PC-3 (cell line): ENCODE data around the gene FBXO34.

Source experiments
- CTCF ChIP-seq: fragments of 300-600 bp; sonication (generic); conservative IDR thresholded peaks from 2 replicates; pipeline ENCODE4 v1.5.1; 2017; ENCODE audit warnings: antibody characterized with exemption, low read depth, mild to moderate bottlenecking, low read length
- EZH2 ChIP-seq: fragments of 300-600 bp; sonication (generic); IDR thresholded peaks from one replicate; pipeline ENCODE4 v1.6.1; 2017; ENCODE audit warnings: antibody characterized with exemption, mild to moderate bottlenecking, low read length; ENCODE audit not compliant: unreplicated experiment
- EZH2phosphoT487 ChIP-seq: fragments of 300-600 bp; sonication (generic); IDR thresholded peaks from 2 replicates; pipeline ENCODE4 v1.6.1; 2018; ENCODE audit warnings: mild to moderate bottlenecking, antibody characterized with exemption, low read length, borderline replicate concordance

GRCh38 chr14:55274146-55274545, 2.9 kb downstream of the FBXO34 start:
- TF ChIP-seq CTCF: no peak
- TF ChIP-seq EZH2phosphoT487: no peak
- TF ChIP-seq EZH2: no peak
